ENCODE data around the gene CD47.

Gene CD47

GRCh38 chr3:108046247-108046646 is 44.6 kb downstream of the CD47 start:
- DNase-seq, result no peak

DNA sequence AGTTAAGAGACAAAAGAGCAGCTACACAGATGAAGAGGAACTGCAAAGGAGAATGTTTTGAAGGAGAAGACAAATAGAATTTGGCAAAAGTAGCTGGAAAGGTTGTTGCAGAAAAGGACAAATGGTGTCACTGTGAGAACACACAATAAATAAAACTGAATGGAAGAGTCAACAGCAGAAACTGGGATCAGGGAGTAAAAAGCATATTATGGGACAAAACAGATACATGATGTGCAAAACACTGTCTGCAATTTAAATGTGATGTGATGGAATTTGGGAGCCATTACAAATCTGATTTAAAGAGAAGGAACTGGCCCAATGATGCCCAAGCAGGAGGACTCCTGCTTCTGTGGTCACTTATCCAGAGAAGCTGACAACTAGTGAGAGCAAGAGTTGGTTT is 46.1 kb downstream of the CD47 start:
- DNase-seq, result no peak

GRCh38 chr3:108042300-108042699 is 48.5 kb downstream of the CD47 start:
- no peak for DNase-seq

- no peak for DNase-seq
These were observed 49.6 kb downstream of the CD47 start for GRCh38 chr3:108041253-108041652.

GRCh38 chr3:108037770-108038169 is 53.1 kb downstream of the CD47 start:
- DNase-seq, result no peak

DNA sequence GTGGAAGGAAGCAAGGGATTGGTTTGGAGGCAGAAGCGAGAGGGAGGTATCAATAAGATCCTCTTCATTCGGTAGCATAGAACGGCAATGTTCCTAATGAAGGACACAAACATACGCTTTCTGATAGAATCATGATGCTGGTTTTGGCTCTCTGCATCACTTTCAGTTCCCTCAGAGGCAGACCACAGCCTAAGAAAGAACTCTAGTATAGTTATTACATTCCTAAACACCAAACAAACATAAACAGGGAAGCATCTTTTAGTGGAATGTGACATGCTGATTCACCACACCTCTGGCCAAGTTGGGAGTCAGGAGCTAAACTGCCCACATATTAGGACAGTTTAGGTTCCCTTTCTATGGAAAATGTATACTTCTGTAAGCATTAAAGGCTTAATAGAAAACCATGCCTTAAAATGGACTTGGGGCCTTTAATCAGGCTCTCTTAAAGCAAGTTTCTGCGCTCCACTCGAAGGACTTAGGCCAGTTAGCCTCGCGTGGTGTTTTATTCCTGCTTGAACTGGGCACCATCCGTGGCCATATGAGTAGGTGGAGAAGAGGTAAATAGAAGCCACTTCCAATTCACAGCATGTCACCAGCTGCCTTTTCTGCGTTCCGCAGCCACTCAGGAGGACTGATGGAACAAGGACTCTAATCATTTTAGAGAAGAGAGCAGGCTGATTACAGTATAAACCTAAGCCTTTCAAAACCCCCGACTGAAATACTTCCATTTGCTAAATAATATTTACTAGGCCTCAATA is 53.7 kb downstream of the CD47 start:
- no peak for DNase-seq

- DNase-seq, result no peak
These were observed 54.4 kb downstream of the CD47 start for GRCh38 chr3:108036401-108036800.

GRCh38 chr3:108035751-108036150 is 55.1 kb downstream of the CD47 start:
- DNase-seq, result no peak

DNA sequence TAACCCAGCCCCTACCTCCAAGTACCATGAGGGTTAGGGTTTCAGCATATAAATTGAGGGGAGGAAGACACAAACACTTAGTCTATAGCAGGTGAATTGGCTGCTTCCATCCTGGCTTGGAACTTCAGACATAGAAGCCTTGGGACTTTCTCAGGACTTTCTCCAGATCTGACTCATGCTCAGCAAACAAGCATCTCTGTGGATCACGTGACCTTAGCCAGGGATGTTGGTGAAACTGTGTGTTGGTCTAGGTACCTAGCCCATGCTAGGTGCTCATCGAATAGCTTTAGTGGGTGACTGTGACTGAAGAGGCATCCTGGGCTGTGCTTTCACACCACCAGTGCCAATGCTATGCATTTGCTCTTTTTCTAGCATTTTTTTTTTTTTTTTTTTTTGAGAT is 58.9 kb downstream of the CD47 start:
- DNase-seq, result no peak

DNA sequence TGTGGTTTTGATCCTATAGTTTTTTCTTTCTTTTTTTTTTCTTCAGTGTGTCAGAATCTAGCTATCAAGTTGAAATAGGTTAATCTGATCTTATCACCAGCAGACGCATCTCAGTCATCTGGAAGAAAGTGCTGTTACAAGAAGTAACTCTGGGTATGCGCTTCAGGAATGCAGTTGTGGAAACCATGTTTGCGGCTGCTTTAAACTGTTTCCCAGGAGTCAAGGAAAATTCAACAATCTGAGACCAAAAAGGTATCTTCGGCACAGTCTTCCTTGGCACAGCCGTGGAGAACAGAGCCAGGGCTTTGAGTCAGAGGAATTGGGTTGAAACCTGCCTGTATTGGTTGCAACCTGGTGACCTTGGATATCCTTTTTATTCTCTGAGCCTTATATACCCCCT is 59.9 kb downstream of the CD47 start:
- no peak for DNase-seq

DNA sequence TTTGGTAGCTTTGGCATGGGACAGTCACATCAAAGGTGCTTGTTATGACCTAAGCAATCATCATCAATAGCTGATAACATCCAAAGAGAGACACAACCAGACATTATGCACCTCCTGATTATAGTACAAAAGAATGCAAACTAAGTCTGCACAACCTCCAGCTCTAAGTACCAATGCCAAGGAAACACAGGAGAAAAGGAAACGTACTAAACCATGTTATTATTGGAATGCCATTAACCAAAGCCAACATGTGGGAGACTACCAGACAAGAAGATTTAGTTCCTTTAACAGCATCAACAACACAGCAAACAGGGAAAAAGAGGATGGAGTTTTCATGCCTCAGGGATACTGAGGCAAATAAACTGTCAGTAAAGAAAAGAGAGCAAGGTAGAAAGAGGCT is 61.4 kb downstream of the CD47 start:
- no peak for DNase-seq

GRCh38 chr3:108028896-108029295 is 61.9 kb downstream of the CD47 start:
- DNase-seq, result no peak

DNA sequence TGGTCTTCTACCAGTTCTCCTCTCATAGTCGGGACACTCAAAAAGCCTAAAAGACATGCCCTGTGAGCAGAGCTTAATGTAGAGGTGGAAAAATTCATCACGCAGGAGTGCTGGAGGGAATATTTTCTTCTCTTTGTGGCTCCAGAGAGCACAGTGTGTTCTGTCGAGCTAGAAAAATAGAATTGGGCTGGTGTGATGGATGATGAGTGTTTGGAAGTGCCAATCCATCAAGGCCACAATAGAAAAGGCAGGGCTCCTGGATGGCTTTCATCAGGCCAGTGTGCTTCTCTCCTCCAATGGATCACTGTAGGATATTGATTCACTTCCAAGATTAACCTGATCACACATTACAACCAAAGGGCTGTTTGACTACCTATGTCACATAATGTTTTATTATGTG is 65.7 kb downstream of the CD47 start:
- DNase-seq, result no peak

- no peak for DNase-seq
These were observed 66.5 kb downstream of the CD47 start for GRCh38 chr3:108024146-108024850.

DNA sequence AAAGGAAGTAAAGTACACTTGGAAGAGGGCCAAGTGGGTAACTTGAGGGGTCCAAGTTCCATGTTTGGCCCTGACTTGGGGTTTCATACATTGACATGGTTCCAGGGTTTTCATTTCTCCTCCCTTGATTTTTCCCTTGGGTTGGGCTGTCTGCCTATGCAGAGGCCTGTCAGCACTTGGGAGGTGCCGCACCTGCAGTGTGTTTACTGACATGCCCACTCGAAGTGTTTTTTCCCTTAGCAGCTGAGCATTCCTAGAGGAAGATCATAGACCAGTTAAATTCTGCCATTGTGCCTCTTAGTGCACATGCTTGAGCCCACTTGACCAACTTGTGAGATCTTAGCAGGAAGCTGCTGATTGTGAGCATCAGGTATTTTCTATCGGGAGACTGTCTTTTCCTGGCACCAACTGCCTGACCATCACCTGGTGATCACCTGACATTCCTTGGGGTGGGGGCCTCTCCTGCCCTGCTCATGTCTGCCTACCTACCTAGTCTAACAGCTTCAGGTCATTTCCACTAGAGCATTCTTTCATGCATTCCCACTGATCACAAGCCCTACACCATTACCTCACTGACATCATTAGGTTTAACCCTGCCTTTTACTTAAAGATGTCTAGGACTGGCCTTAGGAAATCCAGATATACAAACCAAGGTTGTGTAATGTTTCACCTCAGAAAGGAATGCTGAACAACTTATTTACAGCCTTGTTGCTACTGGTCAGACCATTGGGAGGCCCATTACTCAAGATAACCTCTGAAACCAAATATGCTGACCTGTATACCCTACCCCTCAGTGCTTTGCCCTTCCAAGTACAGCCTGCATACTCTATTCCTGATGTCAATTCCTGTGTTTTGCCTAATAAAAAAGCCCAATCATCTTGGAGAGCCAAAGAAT is 68.3 kb downstream of the CD47 start:
- DNase-seq, result no peak

DNA sequence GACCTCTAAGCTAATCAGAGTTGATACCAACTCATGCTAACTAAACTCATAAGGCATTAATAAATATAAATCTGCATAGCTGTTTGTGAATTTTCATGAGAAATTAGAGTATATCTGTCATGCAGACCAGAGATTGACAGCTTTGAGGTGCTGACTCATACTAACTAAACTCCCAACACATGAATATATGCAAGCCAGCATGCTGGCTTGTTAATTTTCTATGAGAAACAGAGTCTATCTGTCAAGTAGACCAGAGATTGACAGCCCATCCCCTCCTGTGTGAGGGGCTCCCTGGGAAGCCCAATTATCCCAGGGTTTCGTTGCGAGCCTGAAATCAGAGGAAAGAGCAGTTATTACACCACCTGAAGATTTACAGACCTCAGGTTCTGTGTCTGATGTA is 69.3 kb downstream of the CD47 start:
- DNase-seq, result no peak

DNA sequence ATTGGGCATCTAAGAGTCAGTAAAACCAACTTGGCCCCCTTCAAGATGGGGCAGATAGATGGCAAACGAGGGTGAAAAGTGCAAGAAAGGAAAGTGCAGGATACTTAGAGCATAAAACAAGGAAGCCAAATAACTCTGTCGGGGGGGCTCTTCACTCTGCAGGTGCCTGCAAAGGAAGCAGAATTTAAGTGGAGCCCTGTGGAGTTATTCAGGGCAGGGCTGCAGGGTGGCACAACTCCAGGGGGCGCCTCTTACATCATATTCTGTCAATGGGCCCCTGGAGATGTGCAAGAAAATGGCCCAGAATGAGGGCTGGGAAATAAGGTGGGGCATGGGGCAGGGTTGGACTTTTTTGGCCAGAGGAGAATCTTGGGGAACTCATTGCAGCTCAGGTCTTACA is 69.7 kb downstream of the CD47 start:
- no peak for DNase-seq

- no peak for DNase-seq
These were observed 72.3 kb downstream of the CD47 start for GRCh38 chr3:108018552-108018951.

GRCh38 chr3:108017587-108017986 is 73.2 kb downstream of the CD47 start:
- DNase-seq, result no peak

- no peak for DNase-seq
These were observed 75.9 kb downstream of the CD47 start for GRCh38 chr3:108014943-108015342.

DNA sequence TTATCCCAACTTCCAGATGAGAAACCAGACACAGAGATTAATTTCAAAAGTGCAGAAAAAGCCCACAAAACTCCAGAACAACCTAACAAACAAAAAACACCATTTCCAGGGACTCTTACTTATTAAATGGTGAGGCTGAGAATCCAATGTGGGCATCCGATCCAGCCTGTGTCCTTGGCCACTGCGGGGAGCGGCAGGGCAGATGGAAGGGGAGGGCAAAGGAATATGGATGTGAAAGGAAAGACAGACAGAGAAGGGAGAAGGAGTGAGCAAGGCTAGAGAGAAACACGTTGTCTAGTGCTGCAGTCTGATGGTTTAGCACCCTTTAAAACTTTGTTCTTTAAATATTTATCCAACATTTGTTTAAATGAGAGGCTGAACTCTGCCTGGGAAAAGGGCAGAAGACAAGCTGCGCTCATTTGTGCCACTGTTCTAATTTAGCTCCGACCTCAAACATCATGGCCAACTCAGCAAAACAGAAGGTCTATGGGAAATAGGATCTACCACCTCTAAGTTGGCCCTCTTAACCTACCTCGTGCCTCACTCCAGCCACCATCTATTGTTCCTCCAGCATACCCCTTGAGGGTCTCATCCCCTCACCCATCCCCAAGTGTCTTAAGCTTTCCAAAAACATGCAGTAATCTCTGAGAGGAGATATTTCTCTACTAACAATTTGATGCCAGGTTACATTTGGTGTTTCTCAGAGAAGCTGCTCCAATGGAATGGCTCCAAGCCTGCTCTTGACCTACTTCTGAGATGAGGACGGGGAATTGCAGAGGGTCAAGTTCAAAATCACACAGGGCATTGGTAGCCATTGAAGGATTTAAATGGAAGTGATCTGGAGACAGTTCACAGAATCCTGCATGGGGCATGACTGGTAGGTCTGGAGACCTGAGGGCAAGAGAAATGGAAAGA is 77.4 kb downstream of the CD47 start:
- no peak for DNase-seq

- no peak for DNase-seq
These were observed 78.5 kb downstream of the CD47 start for GRCh38 chr3:108012304-108012703.
